Cardiac fibroblast (primary cell): ENCODE measurements around the gene SLC25A45.

Experiments
- DNase-seq, 2 donors: peaks; one replicate each; pipeline versions ENCODE4 v3.0.0 to v3.0.0-alpha.2; 2010; ENCODE audit warnings: low read depth in 2 of 2
- H3K4me3 ChIP-seq, 2 donors: replicated peaks in 1 of 2; 1 replicate in 1 of 2; 2 replicates in 1 of 2; pipeline ENCODE4 v1.5.1; 2011; ENCODE audit warnings: low read depth in 2 of 2, low read length in 2 of 2, mild to moderate bottlenecking in 2 of 2, moderate library complexity in 1 of 2
- CTCF ChIP-seq: IDR thresholded peaks from one replicate; pipeline ENCODE4 v1.5.1; 2011; ENCODE audit warnings: low read depth, mild to moderate bottlenecking, low read length, inconsistent platforms

Gene SLC25A45

GRCh38 chr11:65382033-65382803, at the start of gene SLC25A45:
Gene SLC25A45 (minus strand): TSS chr11:65382646. CDS start chr11:65381951, 695 bp downstream.
- peak; percentile 75 for TF ChIP-seq CTCF
- peak within 1 kb of the TSS; percentile 40 to 46 for H3K4me3 ChIP-seq
- peak; percentile 99 for DNase-seq

- peak overlapping the region; percentile 6 to 24 for H3K4me3 ChIP-seq
- peak; percentile 60 to 76 for DNase-seq
- TF ChIP-seq CTCF = no peak
These were observed 49.1 kb upstream of the SLC25A45 start for GRCh38 chr11:65431451-65432099.

- H3K4me3 ChIP-seq = peak overlapping the region; percentile 88 to 91
- peak; percentile 76 to 85 for DNase-seq
- no peak for TF ChIP-seq CTCF
These were observed 48.2 kb upstream of the SLC25A45 start for GRCh38 chr11:65430406-65431217.

- peak overlapping the region; percentile 88 to 91 for H3K4me3 ChIP-seq
- TF ChIP-seq CTCF = no peak
- peak; percentile 89 to 94 for DNase-seq
These were observed 47.4 kb upstream of the SLC25A45 start for GRCh38 chr11:65429724-65430405.

GRCh38 chr11:65429068-65429681, 46.7 kb upstream of the SLC25A45 start:
- H3K4me3 ChIP-seq = peak overlapping the region; percentile 88 to 91
- DNase-seq = peak; percentile 84 to 88
- TF ChIP-seq CTCF = no peak

GRCh38 chr11:65428578-65429067, 46.2 kb upstream of the SLC25A45 start:
- DNase-seq = peak in 1 of 2 donors; percentile 86
- H3K4me3 ChIP-seq = peak overlapping the region; percentile 88 to 91
- no peak for TF ChIP-seq CTCF
